H1 (cell line): Measurements from ENCODE around the gene ROM1. TPM values are rescaled to one million over a fixed set of nuclear protein-coding genes. Genes with fewer than 3 reads are reported as not detected.

ENCODE experiments used
- CTCF ChIA-PET: fragments of 300-600 bp; sonication (Branson Sonifier 250); formaldehyde crosslinking; loops from one replicate; lab custom pipeline; 2021; ENCODE audit not compliant: partially characterized antibody; lab: Charles Lee
- POLR2A ChIA-PET: fragments of 300-600 bp; sonication (Branson Sonifier 250); formaldehyde crosslinking; loops from one replicate; lab custom pipeline; 2021; ENCODE audit warnings: inconsistent platforms; ENCODE audit not compliant: partially characterized antibody; lab: Charles Lee
- DNase-seq, 2 experiments: peaks; one replicate each; pipeline versions ENCODE4 v3.0.0 to v3.0.0-alpha.2; 2010 to 2022; ENCODE audit warnings: low spot score in 2 of 2, low read depth in 1 of 2, mixed read lengths in 1 of 2
- FAIRE-seq: peaks from 2 replicates; lab custom pipeline; 2011; peaks lifted over from hg19 to GRCh38; lab: Jason Lieb, UNC
- H2AFZ ChIP-seq: 2 replicates; pipeline ENCODE4 v1.8.1; 2012; ENCODE audit warnings: low read length, inconsistent platforms
- H2AK5ac ChIP-seq: 2 replicates; pipeline ENCODE4 v1.6.1; 2013; ENCODE audit warnings: low read depth, low read length
- H2BK120ac ChIP-seq: replicated peaks from 2 replicates; pipeline ENCODE3; 2013; ENCODE audit warnings: low read depth, low read length, inconsistent platforms
- H2BK12ac ChIP-seq: 2 replicates; pipeline ENCODE4 v1.6.1; 2013; ENCODE audit warnings: low read depth, low read length
- H2BK15ac ChIP-seq: 2 replicates; pipeline ENCODE4 v1.6.1; 2013; ENCODE audit warnings: low read length
- H2BK20ac ChIP-seq: 2 replicates; pipeline ENCODE4 v1.6.1; 2013; ENCODE audit warnings: low read length
- H2BK5ac ChIP-seq: 2 replicates; pipeline ENCODE4 v1.6.1; 2013; ENCODE audit warnings: low read depth, low read length
- H3K14ac ChIP-seq: 2 replicates; pipeline ENCODE4 v1.6.1; 2013; ENCODE audit warnings: inconsistent platforms; ENCODE audit not compliant: insufficient read length
- H3K18ac ChIP-seq: 2 replicates; pipeline ENCODE4 v1.6.1; 2013; ENCODE audit warnings: low read length; ENCODE audit errors: extremely low read depth
- H3K23ac ChIP-seq: 2 replicates; pipeline ENCODE4 v1.6.1; 2013; ENCODE audit warnings: inconsistent platforms; ENCODE audit not compliant: insufficient read length
- H3K23me2 ChIP-seq: 2 replicates; pipeline ENCODE4 v1.6.1; 2013; ENCODE audit warnings: low read depth, low read length
- H3K27ac ChIP-seq: 2 replicates; pipeline ENCODE4 v1.6.1; 2011; ENCODE audit warnings: low read depth, low read length, inconsistent platforms
- H3K27me3 ChIP-seq, 4 experiments: replicated peaks in 1 of 4; 1 replicate in 1 of 4; 2 replicates in 3 of 4; pipeline versions ENCODE4 v1.6.1 to v1.8.1; 2011 to 2013; ENCODE audit warnings: low read length in 3 of 4, mild to moderate bottlenecking in 3 of 4, inconsistent platforms in 2 of 4, mixed read lengths in 2 of 4, moderate library complexity in 1 of 4; ENCODE audit not compliant: control insufficient read depth in 3 of 4, insufficient read depth in 3 of 4; ENCODE audit errors: extremely low read depth in 1 of 4
- H3K36me3 ChIP-seq, 4 experiments: 2 replicates each; pipeline versions ENCODE4 v1.6.1 to v1.8.1; 2011 to 2013; ENCODE audit warnings: mild to moderate bottlenecking in 4 of 4, low read length in 3 of 4, moderate library complexity in 2 of 4, control low read depth in 1 of 4, inconsistent platforms in 1 of 4; ENCODE audit not compliant: insufficient read depth in 4 of 4, control insufficient read depth in 2 of 4
- H3K4ac ChIP-seq: replicated peaks from 2 replicates; pipeline ENCODE3; 2013; ENCODE audit warnings: low read length, low read depth, mixed read lengths, inconsistent platforms; ENCODE audit not compliant: insufficient read length
- H3K4me1 ChIP-seq, 4 experiments: replicated peaks in 1 of 4; 1 replicate in 1 of 4; 2 replicates in 3 of 4; pipeline versions ENCODE4 v1.6.1 to v1.8.1; 2011 to 2013; ENCODE audit warnings: low read length in 3 of 4, inconsistent platforms in 2 of 4, mixed read lengths in 1 of 4; ENCODE audit not compliant: insufficient read depth in 4 of 4, control insufficient read depth in 3 of 4
- H3K4me2 ChIP-seq, 2 experiments: 2 replicates each; pipeline versions ENCODE4 v1.6.1 to v1.8.1; 2011 to 2013; ENCODE audit warnings: low read depth in 2 of 2, low read length in 2 of 2, control low read depth in 1 of 2, inconsistent platforms in 1 of 2, mild to moderate bottlenecking in 1 of 2; ENCODE audit not compliant: insufficient read depth in 1 of 2
- H3K4me3 ChIP-seq, 4 experiments: fragments of 200-600, 300-600 bp in 1 of 4; sonication (generic), shearing (Covaris generic), sonication (Bioruptor Twin) in 1 of 4; 2 replicates each; pipeline versions ENCODE4 v1.5.1 to v1.8.1; 2011 to 2016; ENCODE audit warnings: low read length in 4 of 4, low read depth in 3 of 4, control low read depth in 2 of 4, inconsistent platforms in 2 of 4, mild to moderate bottlenecking in 2 of 4, mixed read lengths in 1 of 4, moderate library complexity in 1 of 4; ENCODE audit not compliant: insufficient read depth in 2 of 4; ENCODE audit errors: extremely low read depth in 1 of 4
- H3K56ac ChIP-seq: replicated peaks from 2 replicates; pipeline ENCODE3; 2013; ENCODE audit warnings: low read depth, mild to moderate bottlenecking, mixed read lengths, low read length, inconsistent platforms; ENCODE audit not compliant: insufficient read length
- H3K79me1 ChIP-seq: 2 replicates; pipeline ENCODE4 v1.6.1; 2013; ENCODE audit warnings: low read depth, low read length, control low read depth
- H3K79me2 ChIP-seq, 2 experiments: 2 replicates each; pipeline versions ENCODE4 v1.6.1 to v1.8.1; 2012 to 2013; ENCODE audit warnings: low read length in 2 of 2, mild to moderate bottlenecking in 2 of 2, inconsistent platforms in 1 of 2; ENCODE audit not compliant: insufficient read depth in 2 of 2, control insufficient read depth in 1 of 2
- H3K9ac ChIP-seq, 4 experiments: replicated peaks in 1 of 4; 1 replicate in 1 of 4; 2 replicates in 3 of 4; pipeline versions ENCODE4 v1.6.1 to v1.8.1; 2011 to 2013; ENCODE audit warnings: low read depth in 3 of 4, low read length in 3 of 4, control low read depth in 2 of 4, mild to moderate bottlenecking in 2 of 4, moderate library complexity in 2 of 4, inconsistent platforms in 1 of 4; ENCODE audit errors: extremely low read depth in 1 of 4
- H3K9me3 ChIP-seq, 2 experiments: 2 replicates each; pipeline versions ENCODE4 v1.6.1 to v1.8.1; 2012 to 2013; ENCODE audit warnings: mild to moderate bottlenecking in 2 of 2, moderate library complexity in 2 of 2, control low read depth in 1 of 2, inconsistent platforms in 1 of 2, low read depth in 1 of 2, low read length in 1 of 2, mixed read lengths in 1 of 2; ENCODE audit not compliant: insufficient read depth in 2 of 2
- H4K20me1 ChIP-seq, 2 experiments: replicated peaks in 1 of 2; 2 replicates each; pipeline versions ENCODE3 to v1.8.1; 2011 to 2013; ENCODE audit warnings: inconsistent platforms in 2 of 2, low read length in 2 of 2, mild to moderate bottlenecking in 1 of 2; ENCODE audit not compliant: insufficient read depth in 2 of 2, control insufficient read depth in 1 of 2
- H4K5ac ChIP-seq: 2 replicates; pipeline ENCODE4 v1.6.1; 2013; ENCODE audit warnings: low read length, low read depth, mixed read lengths, inconsistent platforms; ENCODE audit not compliant: insufficient read length
- H4K8ac ChIP-seq: 2 replicates; pipeline ENCODE4 v1.8.0; 2013; ENCODE audit warnings: mild to moderate bottlenecking, moderate library complexity, low read length, inconsistent platforms; ENCODE audit not compliant: insufficient read depth; ENCODE audit errors: extremely low read depth
- H4K91ac ChIP-seq: replicated peaks from 2 replicates; pipeline ENCODE3; 2013; ENCODE audit warnings: low read length, mixed read lengths, inconsistent platforms; ENCODE audit not compliant: insufficient read length
- ASH2L ChIP-seq: fragments of 200-600, 300-600 bp; sonication (generic); IDR thresholded peaks from one replicate; pipeline ENCODE4 v1.7.1; 2017; ENCODE audit warnings: low read length
- CBX5 ChIP-seq: fragments of 300-800, 300-1000 bp; sonication (generic); IDR thresholded peaks from 2 replicates; pipeline ENCODE4 v1.7.1; 2016; ENCODE audit warnings: antibody characterized with exemption, low read length, low read depth
- GABPA ChIP-seq: IDR thresholded peaks from 2 replicates; pipeline ENCODE4 v1.6.1; 2011; ENCODE audit warnings: mild to moderate bottlenecking, low read length, moderate library complexity, borderline replicate concordance; ENCODE audit not compliant: insufficient read depth
- HDAC2 ChIP-seq, 2 experiments: fragments of 300-600 bp in 1 of 2; sonication (generic) in 1 of 2; IDR thresholded peaks; 2 replicates each; pipeline ENCODE4 v1.6.1; 2011 to 2012; ENCODE audit warnings: low read depth in 2 of 2, low read length in 2 of 2, mild to moderate bottlenecking in 2 of 2, moderate library complexity in 2 of 2, borderline replicate concordance in 1 of 2, inconsistent platforms in 1 of 2
- NANOG ChIP-seq: IDR thresholded peaks from 2 replicates; pipeline ENCODE4 v1.6.1; 2011; ENCODE audit warnings: low read length, low read depth, mild to moderate bottlenecking, inconsistent platforms; ENCODE audit not compliant: insufficient read depth, poor library complexity, severe bottlenecking
- POLR2A ChIP-seq, 2 experiments: IDR thresholded peaks; 1 replicate in 1 of 2; 2 replicates in 1 of 2; pipeline ENCODE4 v1.6.1; 2011; ENCODE audit warnings: low read depth in 2 of 2, low read length in 2 of 2, mild to moderate bottlenecking in 2 of 2; ENCODE audit errors: control extremely low read depth in 1 of 2
- SIX5 ChIP-seq: IDR thresholded peaks from 2 replicates; pipeline ENCODE4 v1.6.1; 2011; ENCODE audit warnings: mild to moderate bottlenecking, low read depth, low read length
- WGBS, 2 experiments: shearing (Covaris generic) in 1 of 2; methylation state at CpG; one replicate each; pipeline versions ENCODE4 v1.1.6 to v1.1.7; 2013 to 2015; ENCODE audit warnings: low lambda C conversion rate in 2 of 2, mixed read lengths in 2 of 2, inconsistent platforms in 1 of 2, low coverage in 1 of 2, missing lambda C conversion rate in 1 of 2; ENCODE audit not compliant: insufficient replicate concordance in 2 of 2, insufficient coverage in 1 of 2, insufficient read length in 1 of 2; ENCODE audit errors: extremely low coverage in 1 of 2, missing lambda C conversion rate in 1 of 2; 5-methylcytosine and 5-hydroxymethylcytosine counted together
- polyA plus RNA-seq, 7 experiments: library from polyadenylated mRNA; depleted of rRNA in 3 of 7; stranded (reverse) in 5 of 7; unstranded in 2 of 7; fragments of >200 nt in 5 of 7; fragments of 200-250 nt in 2 of 7; gene quantifications; 1 replicate in 5 of 7; 2 replicates in 1 of 7; 4 replicates in 1 of 7; pipeline versions ENCODE4 v1.2.1 to v1.2.3, GENCODE V29; 2011 to 2013; ENCODE audit warnings: missing spikeins in 2 of 7, mixed read lengths in 2 of 7
- total RNA-seq: library from RNA; stranded (reverse); fragmentation: NEBNext Ultra II Directional; extraction: Animal tissue kit (Norgen Biotek cat#: 25700); gene quantifications from 2 replicates; pipeline ENCODE4 v1.2.1, GENCODE V29; 2021

Gene ROM1
- total and polyA plus RNA-seq, 2 of the 8 experiments (the other 6 are each of a cell fraction or from before 2014, with no cell fraction given) = 0.86 to 2.2 TPM

DNA sequence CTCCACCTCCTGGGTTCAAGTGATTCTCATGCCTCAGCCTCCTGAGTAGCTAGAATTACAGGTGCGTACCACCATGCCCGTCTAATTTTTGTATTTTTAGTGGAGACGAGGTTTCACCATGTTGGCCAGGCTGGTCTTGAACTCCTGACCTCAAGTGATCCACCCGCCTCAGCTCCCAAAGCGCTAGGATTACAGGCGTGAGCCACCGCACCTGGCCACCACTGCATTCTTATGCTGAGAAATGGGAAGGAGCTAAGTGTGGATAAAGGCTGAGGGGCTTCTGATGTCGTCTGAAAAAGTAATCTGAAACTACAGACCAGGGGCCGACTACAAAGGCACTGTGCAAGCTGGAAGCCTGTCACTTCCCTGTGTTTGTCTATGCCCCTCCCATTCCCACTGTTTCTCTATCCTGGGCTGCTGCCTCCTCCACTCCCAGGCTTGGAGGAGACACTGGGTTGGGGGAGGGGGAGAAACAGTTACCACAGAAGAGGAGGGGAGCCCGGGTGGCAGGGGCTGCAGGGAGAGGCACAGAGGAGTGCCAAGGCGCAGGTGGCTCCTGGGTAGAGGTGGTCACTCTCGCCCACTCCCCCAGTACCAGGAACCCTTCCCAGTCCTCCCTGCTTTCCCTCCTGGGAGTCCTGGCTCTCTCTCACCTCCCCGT is 8.5 kb upstream of the ROM1 start:
- H2AFZ ChIP-seq = no peak overlapping the region
- ChIA-PET POLR2A (interaction anchor here (1.0 to 15.8 kb wide), 7 partner anchors 9 to 101 kb away, joined by 4 to 235 read pairs (median 16); partner anchors contain the start of genes B3GAT3, C11orf98, CSKMT and EEF1G), CTCF (interaction anchor here (1.2 to 10.2 kb wide), 3 partner anchors 9 to 44 kb away, joined by 3 to 97 read pairs (median 7); partner anchors contain the start of genes ROM1 and TUT1)
- H3K36me3 ChIP-seq = no peaks in the 10 kb centered on the region; a peak in 3 of 8 replicates
- H3K4ac ChIP-seq = no peak overlapping the region
- no peak overlapping the region for H3K18ac ChIP-seq
- no peak overlapping the region for H4K8ac ChIP-seq
- no peak overlapping the region for H2BK120ac ChIP-seq
- no peak overlapping the region for H4K5ac ChIP-seq
- H3K23me2 ChIP-seq = peaks cover 17% of the 10 kb centered on the region; the same call in 1 of the 2 replicates
- no peak overlapping the region for H3K14ac ChIP-seq
- peaks cover 0 to 13% (median 11%) of the 10 kb centered on the region in 4 experiments; a peak in 6 of 7 replicates for H3K27me3 ChIP-seq
- H3K9me3 ChIP-seq = no peaks in the 10 kb centered on the region
- H3K4me2 ChIP-seq = no peak overlapping the region; a peak in 2 of 4 replicates
- H3K4me1 ChIP-seq = peaks cover 8 to 34% (median 17%) of the 10 kb centered on the region in 4 experiments
- no peak overlapping the region for H3K56ac ChIP-seq
- H3K23ac ChIP-seq = no peak overlapping the region
- no peak for FAIRE-seq
- H3K79me2 ChIP-seq = peaks cover 0 to 13% of the 10 kb centered on the region in 2 experiments; a peak in 2 of 4 replicates
- no peak overlapping the region for H4K91ac ChIP-seq
- H3K9ac ChIP-seq = no peak overlapping the region
- H3K4me3 ChIP-seq = no peak overlapping the region
- no peaks in the 10 kb centered on the region; the same call in 1 of the 2 replicates for H3K79me1 ChIP-seq
- H2BK15ac ChIP-seq = no peak overlapping the region
- WGBS, 2 experiments = 82% methylated on average over 13 of the region's 13 CpGs; no CpG with 5 or more reads in 1 of the 2 experiments
- no peak overlapping the region for H3K27ac ChIP-seq
- no peak overlapping the region for H2BK20ac ChIP-seq
- TF ChIP-seq CBX5 = no peak
- no peak for TF ChIP-seq POLR2A (IDR thresholded peaks at IDR 0.05; ENCODE audit: control extremely low read depth in 1 of 2, low read depth in 2 of 2, low read length in 2 of 2)
- TF ChIP-seq NANOG = no peak
- no peak for TF ChIP-seq HDAC2 (IDR thresholded peaks at IDR 0.05; ENCODE audit: borderline replicate concordance in 1 of 2, low read depth in 2 of 2, low read length in 2 of 2)
- no peak for TF ChIP-seq GABPA
- TF ChIP-seq ASH2L = peak; percentile 19
- TF ChIP-seq SIX5 = no peak
- H4K20me1 ChIP-seq = peaks cover 0 to 6% of the 10 kb centered on the region in 2 experiments
- H2BK12ac ChIP-seq = no peak overlapping the region
- no peak for DNase-seq
- no peak overlapping the region for H2AK5ac ChIP-seq
- H2BK5ac ChIP-seq = no peak overlapping the region
